Activated CD8-positive, alpha-beta T cell treated with anti-CD3 and anti-CD28 coated beads, Interleukin-2, amount 10 ng/mL, durations not matched to agents 7 days and 5 days (primary cell): ENCODE measurements around the gene IL1RAPL1. TPM values are rescaled to one million over a fixed set of nuclear protein-coding genes. Genes with fewer than 3 reads are reported as not detected.

Experiments
- ATAC-seq: fragments of 150-1000 bp; cut with Tn5 transposase; one replicate; pipeline ENCODE4 v1.10.0; 2021; ENCODE audit warnings: moderate library complexity
- CTCF ChIA-PET: fragments of 350-600 bp; sonication (Branson Sonifier 250); formaldehyde crosslinking; loops from one replicate; lab custom pipeline; 2021; ENCODE audit warnings: antibody characterized with exemption; lab: Charles Lee
- POLR2A ChIA-PET: fragments of 350-600 bp; sonication (Branson Sonifier 250); formaldehyde crosslinking; loops from one replicate; lab custom pipeline; 2021; ENCODE audit warnings: antibody characterized with exemption; lab: Charles Lee
- DNase-seq: peaks from one replicate; pipeline ENCODE4 v3.0.0-alpha.2; 2020
- H3K27ac Mint-ChIP-seq: one replicate; pipeline ENCODE4 v1.8.0; 2021; ENCODE audit warnings: mild to moderate bottlenecking, mixed read lengths
- H3K27me3 Mint-ChIP-seq: one replicate; pipeline ENCODE4 v1.8.0; 2021; ENCODE audit warnings: low read depth, mixed read lengths
- H3K36me3 Mint-ChIP-seq: one replicate; pipeline ENCODE4 v1.8.0; 2021; ENCODE audit warnings: low read depth, mixed read lengths
- H3K4me1 Mint-ChIP-seq: one replicate; pipeline ENCODE4 v1.8.0; 2021; ENCODE audit warnings: low read depth, mixed read lengths
- H3K4me3 Mint-ChIP-seq: one replicate; pipeline ENCODE4 v1.8.0; 2021; ENCODE audit warnings: mild to moderate bottlenecking, mixed read lengths
- H3K9me3 Mint-ChIP-seq: one replicate; pipeline ENCODE4 v1.8.0; 2022; ENCODE audit warnings: mixed read lengths; ENCODE audit not compliant: insufficient read depth
- total RNA-seq, 2 experiments: library from RNA; stranded (reverse); gene quantifications; one replicate each; pipeline ENCODE4 v1.2.3, GENCODE V29; 2021

IL1RAPL1 gene
- total RNA-seq, 2 experiments from 2014 or later: not detected

GRCh38 chrX:29693912-29694311 is 1106.7 kb downstream of the IL1RAPL1 start:
- no peaks in the 10 kb centered on the region for H3K36me3 Mint-ChIP-seq
- ATAC-seq: no peak
- CTCF ChIA-PET: no interaction called here

GRCh38 chrX:29699239-29699638 is 1112.0 kb downstream of the IL1RAPL1 start:
- DNase-seq: no peak
- ChIA-PET POLR2A (no interaction called here), CTCF (no interaction called here)
- no peaks in the 10 kb centered on the region for H3K4me1 Mint-ChIP-seq
- no peak overlapping the region for H3K4me3 Mint-ChIP-seq
- no peaks in the 10 kb centered on the region for H3K36me3 Mint-ChIP-seq
- H3K9me3 Mint-ChIP-seq: no peaks in the 10 kb centered on the region
- no peaks in the 10 kb centered on the region for H3K27me3 Mint-ChIP-seq
- ATAC-seq: no peak
- no peak overlapping the region for H3K27ac Mint-ChIP-seq

More at GRCh38 chrX:29693912-29694311, 1106.7 kb downstream of the IL1RAPL1 start:
- Mint-ChIP-seq H3K4me1 (no peaks in the 10 kb centered on the region), H3K9me3 (peaks cover 5% of the 10 kb centered on the region), H3K27ac (no peak overlapping the region), H3K4me3 (no peak overlapping the region), H3K27me3 (no peaks in the 10 kb centered on the region)
- no peak for DNase-seq
- POLR2A ChIA-PET: no interaction called here

- H3K27ac Mint-ChIP-seq: no peak overlapping the region
- DNase-seq (no peak), ATAC-seq (no peak)
- H3K27me3 Mint-ChIP-seq: no peaks in the 10 kb centered on the region
- H3K9me3 Mint-ChIP-seq: no peaks in the 10 kb centered on the region
- no peaks in the 10 kb centered on the region for H3K36me3 Mint-ChIP-seq
- no peak overlapping the region for H3K4me3 Mint-ChIP-seq
- no peaks in the 10 kb centered on the region for H3K4me1 Mint-ChIP-seq
- ChIA-PET POLR2A (no interaction called here), CTCF (no interaction called here)
Measured at GRCh38 chrX:29707088-29707487, 1119.8 kb downstream of the IL1RAPL1 start.

- Mint-ChIP-seq H3K27ac (no peak overlapping the region), H3K4me1 (no peaks in the 10 kb centered on the region), H3K9me3 (peaks cover 4% of the 10 kb centered on the region), H3K36me3 (no peaks in the 10 kb centered on the region), H3K27me3 (no peaks in the 10 kb centered on the region), H3K4me3 (no peak overlapping the region)
- POLR2A ChIA-PET: no interaction called here
- no peak for DNase-seq
- CTCF ChIA-PET: no interaction called here
- ATAC-seq: no peak
Measured at GRCh38 chrX:29721152-29721551, 1133.9 kb downstream of the IL1RAPL1 start.

- DNase-seq (no peak), ATAC-seq (no peak)
- Mint-ChIP-seq H3K36me3 (no peaks in the 10 kb centered on the region), H3K27ac (no peak overlapping the region), H3K4me1 (no peaks in the 10 kb centered on the region), H3K27me3 (no peaks in the 10 kb centered on the region), H3K9me3 (no peaks in the 10 kb centered on the region), H3K4me3 (no peak overlapping the region)
- CTCF ChIA-PET: no interaction called here
- POLR2A ChIA-PET: no interaction called here
Measured at GRCh38 chrX:29724316-29724715, 1137.1 kb downstream of the IL1RAPL1 start.

GRCh38 chrX:29726811-29727210 is 1139.6 kb downstream of the IL1RAPL1 start:
- no peak overlapping the region for H3K4me3 Mint-ChIP-seq
- ChIA-PET CTCF (no interaction called here), POLR2A (no interaction called here)
- H3K9me3 Mint-ChIP-seq: no peaks in the 10 kb centered on the region
- no peaks in the 10 kb centered on the region for H3K36me3 Mint-ChIP-seq
- H3K4me1 Mint-ChIP-seq: no peaks in the 10 kb centered on the region
- no peak for ATAC-seq
- H3K27me3 Mint-ChIP-seq: no peaks in the 10 kb centered on the region
- DNase-seq: no peak
- H3K27ac Mint-ChIP-seq: no peak overlapping the region

- DNase-seq (no peak), ATAC-seq (no peak)
- Mint-ChIP-seq H3K27ac (no peak overlapping the region), H3K36me3 (no peaks in the 10 kb centered on the region), H3K4me1 (no peaks in the 10 kb centered on the region), H3K4me3 (no peak overlapping the region), H3K27me3 (no peaks in the 10 kb centered on the region), H3K9me3 (no peaks in the 10 kb centered on the region)
- CTCF ChIA-PET: no interaction called here
- POLR2A ChIA-PET: no interaction called here
Measured at GRCh38 chrX:29728639-29729038, 1141.4 kb downstream of the IL1RAPL1 start.

- no peak for ATAC-seq
- no peaks in the 10 kb centered on the region for H3K9me3 Mint-ChIP-seq
- ChIA-PET POLR2A (no interaction called here), CTCF (no interaction called here)
- H3K36me3 Mint-ChIP-seq: no peaks in the 10 kb centered on the region
- no peaks in the 10 kb centered on the region for H3K27me3 Mint-ChIP-seq
- H3K4me3 Mint-ChIP-seq: no peak overlapping the region
- H3K27ac Mint-ChIP-seq: no peak overlapping the region
- no peak for DNase-seq
- H3K4me1 Mint-ChIP-seq: no peaks in the 10 kb centered on the region
Measured at GRCh38 chrX:29744966-29745365, 1157.7 kb downstream of the IL1RAPL1 start.

GRCh38 chrX:29746326-29746725 is 1159.1 kb downstream of the IL1RAPL1 start:
- DNase-seq (no peak), ATAC-seq (no peak)
- Mint-ChIP-seq H3K27ac (no peak overlapping the region), H3K36me3 (no peaks in the 10 kb centered on the region), H3K27me3 (no peaks in the 10 kb centered on the region), H3K4me1 (no peaks in the 10 kb centered on the region), H3K4me3 (no peak overlapping the region), H3K9me3 (no peaks in the 10 kb centered on the region)
- CTCF ChIA-PET: no interaction called here
- POLR2A ChIA-PET: no interaction called here

GRCh38 chrX:29762006-29762405 is 1174.8 kb downstream of the IL1RAPL1 start:
- H3K4me1 Mint-ChIP-seq: no peaks in the 10 kb centered on the region
- H3K27ac Mint-ChIP-seq: no peak overlapping the region
- DNase-seq (no peak), ATAC-seq (no peak)
- H3K9me3 Mint-ChIP-seq: peaks cover 3% of the 10 kb centered on the region
- H3K36me3 Mint-ChIP-seq: no peaks in the 10 kb centered on the region
- ChIA-PET POLR2A (no interaction called here), CTCF (no interaction called here)
- H3K4me3 Mint-ChIP-seq: no peak overlapping the region
- no peaks in the 10 kb centered on the region for H3K27me3 Mint-ChIP-seq

- H3K36me3 Mint-ChIP-seq: no peaks in the 10 kb centered on the region
- no peaks in the 10 kb centered on the region for H3K9me3 Mint-ChIP-seq
- ATAC-seq (no peak), DNase-seq (no peak)
- H3K4me3 Mint-ChIP-seq: no peak overlapping the region
- no peaks in the 10 kb centered on the region for H3K4me1 Mint-ChIP-seq
- POLR2A ChIA-PET: no interaction called here
- CTCF ChIA-PET: no interaction called here
- H3K27ac Mint-ChIP-seq: no peak overlapping the region
- no peaks in the 10 kb centered on the region for H3K27me3 Mint-ChIP-seq
Measured at GRCh38 chrX:29775890-29776289, 1188.6 kb downstream of the IL1RAPL1 start.

- no peaks in the 10 kb centered on the region for H3K27me3 Mint-ChIP-seq
- H3K4me1 Mint-ChIP-seq: no peaks in the 10 kb centered on the region
Measured at GRCh38 chrX:29787656-29788055, 1200.4 kb downstream of the IL1RAPL1 start.

GRCh38 chrX:29788991-29789699 is 1201.9 kb downstream of the IL1RAPL1 start:
- Mint-ChIP-seq H3K4me3 (no peak overlapping the region), H3K27me3 (no peaks in the 10 kb centered on the region), H3K36me3 (no peaks in the 10 kb centered on the region), H3K9me3 (no peaks in the 10 kb centered on the region), H3K27ac (no peak overlapping the region), H3K4me1 (no peaks in the 10 kb centered on the region)
- ChIA-PET POLR2A (no interaction called here), CTCF (no interaction called here)
- DNase-seq (no peak), ATAC-seq (no peak)

More at GRCh38 chrX:29787656-29788055, 1200.4 kb downstream of the IL1RAPL1 start:
- Mint-ChIP-seq H3K4me3 (no peak overlapping the region), H3K27ac (no peak overlapping the region), H3K9me3 (no peaks in the 10 kb centered on the region), H3K36me3 (no peaks in the 10 kb centered on the region)
- ChIA-PET CTCF (no interaction called here), POLR2A (no interaction called here)
- ATAC-seq: no peak
- DNase-seq: no peak
